GM23248 (cell line): Measurements from ENCODE around the gene CSNK1G2. TPM values are rescaled to one million over a fixed set of nuclear protein-coding genes. Genes with fewer than 3 reads are reported as not detected.

Experiments used
- DNase-seq: peaks from one replicate; pipeline ENCODE4 v3.0.0-alpha.2; 2015
- H2AFZ ChIP-seq: fragments of 200-600 bp; sonication (generic); 2 replicates; pipeline ENCODE4 v1.6.1; 2016; ENCODE audit warnings: antibody characterized with exemption
- H3F3A ChIP-seq: fragments of 200-600 bp; sonication (generic); 2 replicates; pipeline ENCODE4 v1.6.1; 2016; ENCODE audit warnings: mild to moderate bottlenecking, antibody characterized with exemption, mixed run types; ENCODE audit not compliant: insufficient read depth
- H3K27ac ChIP-seq: fragments of 200-600 bp; sonication (generic); 2 replicates; pipeline ENCODE4 v1.5.1; 2016; ENCODE audit warnings: mild to moderate bottlenecking
- H3K27me3 ChIP-seq: fragments of 200-600 bp; sonication (generic); replicated peaks from 2 replicates; pipeline ENCODE4 v1.6.1; 2016; ENCODE audit warnings: mild to moderate bottlenecking; ENCODE audit not compliant: insufficient read depth
- H3K36me3 ChIP-seq: fragments of 200-600 bp; sonication (generic); 2 replicates; pipeline ENCODE4 v1.6.1; 2016; ENCODE audit warnings: low read depth, mild to moderate bottlenecking
- H3K4me1 ChIP-seq: fragments of 200-600 bp; sonication (generic); 2 replicates; pipeline ENCODE4 v1.6.1; 2016; ENCODE audit warnings: mild to moderate bottlenecking; ENCODE audit not compliant: insufficient read depth
- H3K4me2 ChIP-seq: fragments of 200-600 bp; sonication (generic); one replicate; pipeline ENCODE4 v1.6.1; 2016; ENCODE audit warnings: mild to moderate bottlenecking; ENCODE audit not compliant: unreplicated experiment
- H3K4me3 ChIP-seq: fragments of 200-600 bp; sonication (generic); 2 replicates; pipeline ENCODE4 v1.5.1; 2016; ENCODE audit warnings: mild to moderate bottlenecking
- H3K79me2 ChIP-seq: fragments of 200-600 bp; sonication (generic); 2 replicates; pipeline ENCODE4 v1.6.1; 2016; ENCODE audit warnings: mild to moderate bottlenecking; ENCODE audit not compliant: insufficient read depth
- H3K9ac ChIP-seq: fragments of 200-600 bp; sonication (generic); 2 replicates; pipeline ENCODE4 v1.6.1; 2016; ENCODE audit warnings: mild to moderate bottlenecking
- H3K9me2 ChIP-seq: fragments of 200-600 bp; sonication (generic); 2 replicates; pipeline ENCODE4 v1.6.1; 2016; ENCODE audit warnings: mixed run types, mild to moderate bottlenecking, moderate library complexity; ENCODE audit not compliant: insufficient read depth
- H3K9me3 ChIP-seq: fragments of 200-600 bp; sonication (generic); one replicate; pipeline ENCODE4 v1.6.1; 2017; ENCODE audit warnings: low read depth
- H4K20me1 ChIP-seq: fragments of 200-600 bp; sonication (generic); 2 replicates; pipeline ENCODE4 v1.6.0; 2016; ENCODE audit not compliant: insufficient read depth
- EZH2 ChIP-seq: fragments of 200-600 bp; sonication (generic); IDR thresholded peaks from 2 replicates; pipeline ENCODE4 v1.6.1; 2018; ENCODE audit warnings: antibody characterized with exemption, mild to moderate bottlenecking; ENCODE audit not compliant: insufficient read depth, poor library complexity, severe bottlenecking
- EZH2phosphoT487 ChIP-seq: fragments of 200-600 bp; sonication (generic); IDR thresholded peaks from 2 replicates; pipeline ENCODE4 v1.6.1; 2018; ENCODE audit warnings: antibody characterized with exemption, moderate library complexity, mild to moderate bottlenecking, low read depth; ENCODE audit not compliant: insufficient read depth
- WGBS, 2 experiments: methylation state at CpG; one replicate each; pipeline ENCODE4 v1.1.6; 2015 to 2017; ENCODE audit warnings: low lambda C conversion rate in 2 of 2, low coverage in 1 of 2; ENCODE audit errors: missing lambda C conversion rate in 2 of 2; 5-methylcytosine and 5-hydroxymethylcytosine counted together
- in situ Hi-C: fragments of 300-500 bp; cut with MboI; formaldehyde crosslinking; loops from 2 replicates; pipeline ENCODE4 v1.15.0; 2020
- polyA plus RNA-seq: library from polyadenylated mRNA; unstranded; fragments of >200 nt; fragmentation: Nextera tagmentation; extraction: Ambion mirVana; gene quantifications from 2 replicates; pipeline ENCODE4 v1.2.1, GENCODE V29; 2016
- total RNA-seq: library from RNA; depleted of rRNA; stranded (reverse); fragments of >200 nt; shearing (Covaris generic); gene quantifications from 2 replicates; pipeline ENCODE4 v1.2.3, GENCODE V29; 2014

CSNK1G2 gene
- total and polyA plus RNA-seq, 2 experiments from 2014 or later, result 9.5 to 76.6 TPM

GRCh38 chr19:1998712-1999708 is 58.0 kb downstream of the CSNK1G2 start:
- Histone ChIP-seq H3K27me3 (no peaks in the 10 kb centered on the region), H3K9me2 (no peaks in the 10 kb centered on the region), H3K9me3 (no peaks in the 10 kb centered on the region), H3K79me2 (no peaks in the 10 kb centered on the region), H3K4me3 (no peak overlapping the region), H3K27ac (no peak overlapping the region), H3K9ac (no peak overlapping the region), H3F3A (no peaks in the 10 kb centered on the region), H3K36me3 (peaks cover 11% of the 10 kb centered on the region), H2AFZ (no peak overlapping the region), H4K20me1 (no peaks in the 10 kb centered on the region), H3K4me1 (no peaks in the 10 kb centered on the region), H3K4me2 (no peak overlapping the region)
- TF ChIP-seq EZH2phosphoT487 (no peak), EZH2 (no peak)
- DNase-seq, result no peak
- WGBS, 2 experiments, result 93 to 95% methylated on average over 50 to 52 of the region's 52 CpGs
- in situ Hi-C loops, result no loop called here

- Histone ChIP-seq H3F3A (no peaks in the 10 kb centered on the region), H3K36me3 (peaks cover 11% of the 10 kb centered on the region), H4K20me1 (no peaks in the 10 kb centered on the region), H2AFZ (no peak overlapping the region), H3K27ac (no peak overlapping the region), H3K4me1 (no peaks in the 10 kb centered on the region), H3K4me3 (no peak overlapping the region), H3K4me2 (no peak overlapping the region), H3K9me3 (no peaks in the 10 kb centered on the region), H3K27me3 (no peaks in the 10 kb centered on the region), H3K79me2 (0 out of 2 replicates have a peak, but pooled peaks cover 2% of the 10 kb centered on the region), H3K9ac (no peak overlapping the region), H3K9me2 (no peaks in the 10 kb centered on the region)
- TF ChIP-seq EZH2 (no peak), EZH2phosphoT487 (no peak)
- WGBS, 2 experiments, result 87 to 93% methylated on average over 21 to 24 of the region's 26 CpGs
- in situ Hi-C loops, result no loop called here
- no peak for DNase-seq
Measured at GRCh38 chr19:1999856-2000515, 59.0 kb downstream of the CSNK1G2 start.

GRCh38 chr19:2003874-2004273 is 62.9 kb downstream of the CSNK1G2 start:
- no peak for TF ChIP-seq EZH2
- TF ChIP-seq EZH2phosphoT487, result no peak
- no peaks in the 10 kb centered on the region for H3K9me2 ChIP-seq

GRCh38 chr19:2010135-2010668 is 69.2 kb downstream of the CSNK1G2 start:
- no peak overlapping the region for H3K9ac ChIP-seq
- H3K27me3 ChIP-seq, result no peaks in the 10 kb centered on the region
- 94 to 95% methylated on average over 17 to 20 of the region's 20 CpGs for WGBS, 2 experiments
- H3K9me2 ChIP-seq, result no peaks in the 10 kb centered on the region
- H2AFZ ChIP-seq, result no peak overlapping the region
- H4K20me1 ChIP-seq, result no peaks in the 10 kb centered on the region; the same call in 1 of the 2 replicates
- in situ Hi-C loops, result no loop called here
- H3K27ac ChIP-seq, result no peak overlapping the region
- no peaks in the 10 kb centered on the region for H3K4me1 ChIP-seq
- no peak for TF ChIP-seq EZH2phosphoT487
- no peak for TF ChIP-seq EZH2
- no peak for DNase-seq
- peaks cover 77% of the 10 kb centered on the region for H3K79me2 ChIP-seq
- H3K9me3 ChIP-seq, result no peaks in the 10 kb centered on the region
- no peaks in the 10 kb centered on the region for H3F3A ChIP-seq
- no peak overlapping the region for H3K4me3 ChIP-seq
- no peak overlapping the region for H3K4me2 ChIP-seq
- H3K36me3 ChIP-seq, result no peaks in the 10 kb centered on the region

More at GRCh38 chr19:2003874-2004273, 62.9 kb downstream of the CSNK1G2 start:
- 89 to 92% methylated on average over 4 of the region's 4 CpGs for WGBS, 2 experiments
- no peaks in the 10 kb centered on the region; the same call in 1 of the 2 replicates for H4K20me1 ChIP-seq
- H3K4me3 ChIP-seq, result no peak overlapping the region
- in situ Hi-C loops, result no loop called here
- H3K27me3 ChIP-seq, result no peaks in the 10 kb centered on the region
- no peak overlapping the region for H3K27ac ChIP-seq
- no peaks in the 10 kb centered on the region for H3F3A ChIP-seq
- H3K36me3 ChIP-seq, result no peaks in the 10 kb centered on the region
- peaks cover 31% of the 10 kb centered on the region for H3K79me2 ChIP-seq
- H3K9ac ChIP-seq, result no peak overlapping the region
- DNase-seq, result no peak
- no peak overlapping the region for H2AFZ ChIP-seq
- H3K9me3 ChIP-seq, result no peaks in the 10 kb centered on the region
- no peak overlapping the region for H3K4me2 ChIP-seq
- no peaks in the 10 kb centered on the region for H3K4me1 ChIP-seq
